CD4-positive, alpha-beta T cell (primary cell): ENCODE measurements around the gene UNC45A. TPM values are rescaled to one million over a fixed set of nuclear protein-coding genes. Genes with fewer than 3 reads are reported as not detected.
A peak's percentile ranks its signal among the peaks of the same experiment; 100 is the strongest.

Source experiments
- ATAC-seq: fragments of 200-7000 bp; cut with Tn5 transposase; one replicate; pipeline ENCODE4 v1.10.0; 2022; ENCODE audit warnings: mild to moderate bottlenecking; ENCODE audit not compliant: poor library complexity
- CTCF ChIA-PET: fragments of 350-600 bp; sonication (Branson Sonifier 250); formaldehyde crosslinking; loops from one replicate; lab custom pipeline; 2021; ENCODE audit warnings: antibody characterized with exemption, inconsistent platforms; lab: Charles Lee
- POLR2A ChIA-PET: fragments of 350-600 bp; sonication (Branson Sonifier 250); formaldehyde crosslinking; loops from one replicate; lab custom pipeline; 2021; ENCODE audit warnings: antibody characterized with exemption, inconsistent platforms; lab: Charles Lee
- DNase-seq, 14 experiments: peaks; one replicate each; pipeline ENCODE4 v3.0.0-alpha.2; 2013 to 2020; ENCODE audit warnings: mixed read lengths in 2 of 14
- H3K27ac ChIP-seq, 2 donors: one replicate each; pipeline versions ENCODE4 v1.5.1 to v1.7.0; 2013; ENCODE audit warnings: low read length in 2 of 2, low read depth in 1 of 2, mild to moderate bottlenecking in 1 of 2
- H3K27me3 ChIP-seq, 2 experiments: 1 replicate in 1 of 2; 2 replicates in 1 of 2; pipeline versions ENCODE4 v1.6.1 to v1.7.0; 2013; ENCODE audit warnings: low read length in 2 of 2, control low read depth in 1 of 2, mild to moderate bottlenecking in 1 of 2, moderate library complexity in 1 of 2; ENCODE audit not compliant: insufficient read depth in 2 of 2, control insufficient read depth in 1 of 2
- H3K36me3 ChIP-seq: one replicate; pipeline ENCODE4 v1.6.1; 2013; ENCODE audit warnings: low read length, control low read depth; ENCODE audit not compliant: insufficient read depth
- H3K4me1 ChIP-seq: one replicate; pipeline ENCODE4 v1.6.1; 2013; ENCODE audit warnings: low read length, control low read depth; ENCODE audit not compliant: insufficient read depth
- H3K4me3 ChIP-seq: one replicate; pipeline ENCODE4 v1.5.1; 2013; ENCODE audit warnings: mild to moderate bottlenecking, low read length, moderate library complexity
- H3K9me3 ChIP-seq, 2 experiments: 1 replicate in 1 of 2; 2 replicates in 1 of 2; pipeline versions ENCODE4 v1.6.1 to v1.7.0; 2013; ENCODE audit warnings: low read length in 2 of 2, mild to moderate bottlenecking in 2 of 2, control low read depth in 1 of 2, moderate library complexity in 1 of 2; ENCODE audit not compliant: control insufficient read depth in 1 of 2, insufficient read depth in 1 of 2
- H3K27ac Mint-ChIP-seq: one replicate; pipeline ENCODE4 v1.8.0; 2020; ENCODE audit warnings: mixed read lengths
- H3K27me3 Mint-ChIP-seq: one replicate; pipeline ENCODE4 v1.8.0; 2021; ENCODE audit warnings: mixed read lengths
- H3K36me3 Mint-ChIP-seq: one replicate; pipeline ENCODE4 v1.8.0; 2021; ENCODE audit warnings: low read depth, mixed read lengths
- H3K4me1 Mint-ChIP-seq: one replicate; pipeline ENCODE4 v1.8.0; 2021; ENCODE audit warnings: low read depth, mixed read lengths
- H3K4me3 Mint-ChIP-seq: one replicate; pipeline ENCODE4 v1.8.0; 2020; ENCODE audit warnings: mild to moderate bottlenecking, mixed read lengths
- H3K9me3 Mint-ChIP-seq: one replicate; pipeline ENCODE4 v1.8.0; 2020; ENCODE audit warnings: mixed read lengths
- CTCF ChIP-seq: fragments of 200-600 bp; IDR thresholded peaks from one replicate; pipeline ENCODE4 v1.8.0; 2022; ENCODE audit warnings: antibody characterized with exemption, mild to moderate bottlenecking
- intact Hi-C, 2 experiments: fragments of 100-400 bp; cut with DNase I in 1 of 2; cut with micrococcal nuclease in 1 of 2; formaldehyde crosslinking; loops; one replicate each; pipeline versions ENCODE4 v1.15.1 to v1.9.0; 2023 to 2025; cut with DNase I, micrococcal nuclease
- total RNA-seq, 174 experiments: library from RNA in 2 of 174; stranded (reverse) in 2 of 174; gene quantifications; one replicate each; pipeline ENCODE4 v1.2.3 and lab custom pipeline; 2021 to 2026

The UNC45A gene
- total RNA-seq, 2 experiments from 2014 or later = 17.6 to 18.9 TPM

DNA sequence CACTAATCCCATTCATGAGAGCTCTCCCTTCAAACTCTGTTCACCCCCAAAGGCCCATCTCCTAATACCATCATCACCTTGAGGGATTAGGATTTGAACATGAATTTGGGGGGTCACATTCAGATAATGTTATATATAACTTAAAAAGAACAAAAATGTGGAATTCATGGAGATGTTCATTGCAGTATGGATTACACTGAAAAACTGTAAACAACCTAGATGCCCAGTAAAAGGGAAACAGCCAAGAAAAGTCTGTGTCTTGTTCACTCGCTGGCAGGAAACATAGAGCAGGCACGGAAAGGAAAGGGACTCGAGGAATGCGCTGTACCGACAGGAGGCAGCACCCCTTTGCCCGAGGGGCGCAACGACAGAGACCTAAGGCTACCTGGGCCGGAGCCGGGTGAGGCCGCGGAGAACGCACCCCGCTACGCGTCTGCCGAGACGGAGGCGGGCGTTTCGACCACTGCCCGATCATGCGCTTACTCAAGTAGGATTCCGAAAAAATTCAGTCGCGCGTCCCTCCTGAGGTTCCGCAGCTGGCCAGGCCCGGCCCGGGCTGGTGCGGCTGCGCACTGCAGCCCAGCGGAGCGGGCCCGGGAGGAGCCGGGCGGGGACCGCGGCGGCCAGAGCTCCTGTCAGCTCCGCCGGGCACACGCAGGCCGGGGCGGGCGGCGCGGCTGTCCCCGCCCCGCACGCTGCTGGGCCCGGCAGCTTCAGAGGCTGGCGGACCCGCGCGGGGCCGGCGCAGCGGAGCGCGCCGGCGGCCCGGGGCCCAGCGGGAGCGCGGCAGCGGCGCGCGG lies 32.8 kb upstream of the UNC45A start:
- peak; percentile 52 to 88 (median 62) for DNase-seq
- H3K9me3 Mint-ChIP-seq = no peaks in the 10 kb centered on the region
- H3K36me3 Mint-ChIP-seq = peaks cover 30% of the 10 kb centered on the region

GRCh38 chr15:90902840-90903732 lies 32.0 kb upstream of the UNC45A start, which contains the start of gene MAN2A2:
Gene MAN2A2, plus strand, starts transcription at chr15:90903302. Its CDS starts 906 bp downstream, at chr15:90904208.
- Histone ChIP-seq H3K4me3 (peak within 1 kb of the TSS; percentile 81), H3K9me3 (no peaks in the 10 kb centered on the region), H3K4me1 (peaks cover 19% of the 10 kb centered on the region), H3K36me3 (peaks cover 34% of the 10 kb centered on the region), H3K27ac (peak within 1 kb of the TSS; percentile 77 to 83), H3K27me3 (no peaks in the 10 kb centered on the region)
- H3K27ac Mint-ChIP-seq = peak within 1 kb of the TSS; percentile 77
- H3K4me3 Mint-ChIP-seq = peak within 1 kb of the TSS; percentile 88
- H3K9me3 Mint-ChIP-seq = no peaks in the 10 kb centered on the region
- H3K36me3 Mint-ChIP-seq = peaks cover 38% of the 10 kb centered on the region
- H3K27me3 Mint-ChIP-seq = no peaks in the 10 kb centered on the region
- ChIA-PET POLR2A (interaction anchor here (0.5 to 7.9 kb wide), 15 partner anchors 10 to 637 kb away, joined by 3 to 232 read pairs (median 4); partner anchors contain the start of genes BLM, HDDC3, NGRN and RCCD1), CTCF (interaction anchor here (0.6 to 6.2 kb wide), 5 partner anchors 24 to 147 kb away, joined by 3 to 88 read pairs (median 5); partner anchors contain the start of genes HDDC3 and UNC45A)
- peaks cover 34% of the 10 kb centered on the region for H3K4me1 Mint-ChIP-seq
- DNase-seq (peak; percentile 30 to 87 (median 62)), ATAC-seq (peak; percentile 70)
- intact Hi-C loops = loop anchor here (1.0 to 5.0 kb wide), 2 partner anchors 31 to 369 kb away; no protein-coding TSS in a partner anchor
- no peak for TF ChIP-seq CTCF

More for the DNA sequence above, 32.8 kb upstream of the UNC45A start:
- Histone ChIP-seq H3K27me3 (no peaks in the 10 kb centered on the region), H3K4me3 (peak overlapping the region; percentile 69), H3K36me3 (peaks cover 25% of the 10 kb centered on the region), H3K27ac (peak overlapping the region; percentile 15 to 65), H3K9me3 (no peaks in the 10 kb centered on the region), H3K4me1 (peaks cover 19% of the 10 kb centered on the region)
- H3K27me3 Mint-ChIP-seq = no peaks in the 10 kb centered on the region
- intact Hi-C loops = loop anchor here (1.0 to 5.0 kb wide), 2 partner anchors 32 to 370 kb away; no protein-coding TSS in a partner anchor
- TF ChIP-seq CTCF = peak; percentile 91
- peak overlapping the region; percentile 76 for H3K27ac Mint-ChIP-seq
- ChIA-PET CTCF (interaction anchor here (1.0 to 6.2 kb wide), 6 partner anchors 27 to 254 kb away, joined by 3 to 88 read pairs (median 3); partner anchors contain the start of genes HDDC3 and UNC45A), POLR2A (interaction anchor here (0.6 to 7.9 kb wide), 12 partner anchors 9 to 612 kb away, joined by 3 to 232 read pairs (median 4); partner anchors contain the start of genes BLM, HDDC3, RCCD1 and UNC45A)
- peak overlapping the region; percentile 87 for H3K4me3 Mint-ChIP-seq
- ATAC-seq = peak; percentile 67
- H3K4me1 Mint-ChIP-seq = peaks cover 34% of the 10 kb centered on the region
